Keratinocyte (primary cell): ENCODE measurements around the gene USP46. TPM values are rescaled to one million over a fixed set of nuclear protein-coding genes. Genes with fewer than 3 reads are reported as not detected.
A peak's percentile ranks its signal among the peaks of the same experiment; 100 is the strongest.

Experiments used
- DNase-seq: peaks from one replicate; pipeline ENCODE4 v3.0.0-alpha.2; 2011; ENCODE audit warnings: low read depth, missing footprints, low spot score
- FAIRE-seq: peaks from 2 replicates; lab custom pipeline; 2011; peaks lifted over from hg19 to GRCh38; lab: Jason Lieb, UNC
- H2AFZ ChIP-seq: 2 replicates; pipeline ENCODE4 v1.6.0; 2012; ENCODE audit warnings: low read length, control low read depth, inconsistent platforms; ENCODE audit not compliant: control insufficient read depth
- H3K27ac ChIP-seq: 2 replicates; pipeline ENCODE4 v1.5.1; 2011; ENCODE audit warnings: low read length; ENCODE audit not compliant: control insufficient read depth, insufficient read depth
- H3K27me3 ChIP-seq: 3 replicates; pipeline ENCODE4 v1.6.0; 2011; ENCODE audit warnings: low read length; ENCODE audit not compliant: control insufficient read depth, insufficient read depth; ENCODE audit errors: extremely low read depth
- H3K36me3 ChIP-seq, 2 experiments: 2 replicates in 1 of 2; 3 replicates in 1 of 2; pipeline ENCODE4 v1.5.1; 2011; ENCODE audit warnings: low read length in 2 of 2, mild to moderate bottlenecking in 1 of 2; ENCODE audit not compliant: control insufficient read depth in 2 of 2, insufficient read depth in 2 of 2; ENCODE audit errors: extremely low read depth in 1 of 2
- H3K4me1 ChIP-seq: 3 replicates; pipeline ENCODE4 v1.5.1; 2011; ENCODE audit warnings: low read length; ENCODE audit not compliant: control insufficient read depth, insufficient read depth; ENCODE audit errors: extremely low read depth
- H3K4me2 ChIP-seq: 3 replicates; pipeline ENCODE4 v1.6.0; 2011; ENCODE audit warnings: low read depth, low read length; ENCODE audit not compliant: control insufficient read depth, insufficient read depth; ENCODE audit errors: extremely low read depth
- H3K4me3 ChIP-seq, 3 experiments: fragments of 200-600 bp in 1 of 3; sonication (generic) in 1 of 3; 2 replicates in 2 of 3; 3 replicates in 1 of 3; pipeline ENCODE4 v1.5.1; 2011 to 2016; ENCODE audit warnings: low read length in 3 of 3, mild to moderate bottlenecking in 3 of 3, control low read depth in 2 of 3, inconsistent platforms in 1 of 3, low read depth in 1 of 3, mixed read lengths in 1 of 3, mixed run types in 1 of 3, moderate library complexity in 1 of 3; ENCODE audit not compliant: control insufficient read depth in 2 of 3, insufficient read depth in 2 of 3; ENCODE audit errors: extremely low read depth in 1 of 3
- H3K79me2 ChIP-seq: 2 replicates; pipeline ENCODE4 v1.6.0; 2012; ENCODE audit warnings: low read length; ENCODE audit not compliant: control insufficient read depth, insufficient read depth
- H3K9ac ChIP-seq: 3 replicates; pipeline ENCODE4 v1.6.0; 2011; ENCODE audit warnings: low read length; ENCODE audit not compliant: control insufficient read depth, insufficient read depth; ENCODE audit errors: extremely low read depth
- H3K9me1 ChIP-seq: 3 replicates; pipeline ENCODE4 v1.6.0; 2011; ENCODE audit warnings: low read length; ENCODE audit not compliant: control insufficient read depth, insufficient read depth; ENCODE audit errors: extremely low read depth
- H3K9me3 ChIP-seq: 2 replicates; pipeline ENCODE4 v1.5.1; 2012; ENCODE audit warnings: low read depth, low read length; ENCODE audit not compliant: control insufficient read depth
- H4K20me1 ChIP-seq: 3 replicates; pipeline ENCODE4 v1.6.0; 2011; ENCODE audit warnings: low read length; ENCODE audit not compliant: control insufficient read depth, insufficient read depth; ENCODE audit errors: extremely low read depth
- CTCF ChIP-seq, 3 experiments: IDR thresholded peaks in 1 of 3; conservative IDR thresholded peaks in 1 of 3; optimal IDR thresholded peaks in 1 of 3; 2 replicates in 2 of 3; 3 replicates in 1 of 3; pipeline versions ENCODE3 to v1.5.1; 2011; ENCODE audit warnings: low read length in 3 of 3, mild to moderate bottlenecking in 3 of 3, moderate library complexity in 2 of 3, control low read depth in 1 of 3, inconsistent platforms in 1 of 3; ENCODE audit not compliant: insufficient read depth in 2 of 3; ENCODE audit errors: extremely low read depth in 1 of 3
- EZH2 ChIP-seq: IDR thresholded peaks from one replicate; pipeline ENCODE4 v1.6.1; 2012; ENCODE audit warnings: inconsistent platforms, mild to moderate bottlenecking, low read length, moderate library complexity
- dilution Hi-C: fragments of 300-500 bp; cut with MboI; formaldehyde crosslinking; loops from one replicate; pipeline ENCODE4 v1.7.0; 2020; ENCODE audit warnings: low sequenced_read_pairs; ENCODE audit not compliant: extremely low pct_ligation_motif_present
- polyA plus RNA-seq, 5 experiments: library from polyadenylated mRNA; depleted of rRNA in 3 of 5; stranded (reverse) in 3 of 5; stranded (forward) in 1 of 5; unstranded in 1 of 5; fragments of >200 nt; gene quantifications; 1 replicate in 1 of 5; 2 replicates in 3 of 5; 3 replicates in 1 of 5; pipeline versions ENCODE4 v1.2.1 to v1.2.3, GENCODE V29; 2011 to 2012; ENCODE audit warnings: missing spikeins in 2 of 5, low read depth in 1 of 5, low replicate concordance in 1 of 5

The USP46 gene
- polyA plus RNA-seq, 1 donor (not counting 4 experiments of a cell fraction or from before 2014, with no cell fraction given), result 20.4 TPM

GRCh38 chr4:52664479-52664878, 5.4 kb upstream of the USP46 start:
- no peak overlapping the region for H3K27ac ChIP-seq
- FAIRE-seq (no peak), DNase-seq (no peak)
- no peaks in the 10 kb centered on the region for H4K20me1 ChIP-seq
- TF ChIP-seq EZH2 (no peak), CTCF (optimal IDR thresholded peaks at IDR 0.05 in 1 of 3, IDR thresholded peaks at IDR 0.05 in 1 of 3, conservative IDR thresholded peaks at IDR 0.05 in 1 of 3; ENCODE audit: extremely low read depth in 1 of 3, insufficient read depth in 2 of 3, low read length in 3 of 3) (no peak)
- no peaks in the 10 kb centered on the region for H3K9me3 ChIP-seq
- dilution Hi-C loops, result no loop called here
- no peak overlapping the region for H3K9ac ChIP-seq
- H3K4me3 ChIP-seq, result no peak overlapping the region
- H3K4me2 ChIP-seq, result no peak overlapping the region
- no peaks in the 10 kb centered on the region for H3K27me3 ChIP-seq
- H3K4me1 ChIP-seq, result peaks cover 6% of the 10 kb centered on the region
- H3K9me1 ChIP-seq, result no peaks in the 10 kb centered on the region
- peaks cover 0 to 2% of the 10 kb centered on the region in 2 experiments for H3K36me3 ChIP-seq
- peaks cover 3% of the 10 kb centered on the region for H3K79me2 ChIP-seq
- no peak overlapping the region for H2AFZ ChIP-seq

GRCh38 chr4:52661966-52662690, 3.0 kb upstream of the USP46 start:
- Histone ChIP-seq H3K9me1 (no peaks in the 10 kb centered on the region), H3K9me3 (no peaks in the 10 kb centered on the region), H3K27ac (no peak overlapping the region), H3K4me3 (no peak overlapping the region), H3K4me1 (peaks cover 16% of the 10 kb centered on the region), H3K9ac (no peak overlapping the region), H3K27me3 (no peaks in the 10 kb centered on the region), H2AFZ (no peak overlapping the region), H4K20me1 (no peaks in the 10 kb centered on the region), H3K79me2 (peaks cover 16% of the 10 kb centered on the region), H3K4me2 (no peak overlapping the region), H3K36me3 (peaks cover 0 to 2% of the 10 kb centered on the region in 2 experiments)
- dilution Hi-C loops, result no loop called here
- FAIRE-seq, result peak; percentile 55
- TF ChIP-seq CTCF (optimal IDR thresholded peaks at IDR 0.05 in 1 of 3, IDR thresholded peaks at IDR 0.05 in 1 of 3, conservative IDR thresholded peaks at IDR 0.05 in 1 of 3; ENCODE audit: extremely low read depth in 1 of 3, insufficient read depth in 2 of 3, low read length in 3 of 3) (no peak), EZH2 (no peak)
- no peak for DNase-seq
